K562 (cell line): ENCODE measurements around the gene SRGAP3. TPM values are rescaled to one million over a fixed set of nuclear protein-coding genes. Genes with fewer than 3 reads are reported as not detected.
A peak's percentile ranks its signal among the peaks of the same experiment; 100 is the strongest.

ENCODE experiments used
- ATF7 ChIP-seq: fragments of 450-650 bp; IDR thresholded peaks from 2 replicates; pipeline ENCODE4 v1.7.1; 2014; ENCODE audit warnings: mild to moderate bottlenecking, moderate library complexity
- CBX1 ChIP-seq: sonication (generic); IDR thresholded peaks from 2 replicates; pipeline ENCODE4 v1.6.1; 2016; ENCODE audit warnings: antibody characterized with exemption, low read depth, mild to moderate bottlenecking
- ELF1 ChIP-seq: fragments of 200-800 bp; sonication (Bioruptor generic); IDR thresholded peaks from 2 replicates; pipeline ENCODE4 v1.6.1; 2016; ENCODE audit warnings: missing genetic modification characterization, missing compliant biosample characterization
- ELF2 ChIP-seq: fragments of 250-450 bp; sonication (Bioruptor Pico); IDR thresholded peaks from 2 replicates; pipeline ENCODE4 v1.5.0; 2021; ENCODE audit warnings: mild to moderate bottlenecking
- EWSR1 ChIP-seq: fragments of 450-650 bp; IDR thresholded peaks from 2 replicates; pipeline ENCODE4 v1.6.1; 2018; ENCODE audit warnings: borderline replicate concordance, mild to moderate bottlenecking, low read depth, moderate library complexity; ENCODE audit not compliant: partially characterized antibody
- FUS ChIP-seq: fragments of 200-400 bp; formaldehyde crosslinking; optimal IDR thresholded peaks from 2 replicates; pipeline ENCODE3; 2017; ENCODE audit warnings: low read depth, low read length
- HDAC6 ChIP-seq: IDR thresholded peaks from 2 replicates; pipeline ENCODE4 v1.6.1; 2012; ENCODE audit warnings: low read depth, mild to moderate bottlenecking, control low read depth, inconsistent platforms, low read length, moderate library complexity
- HMG20B ChIP-seq: fragments of 250-450 bp; sonication (Bioruptor Pico); IDR thresholded peaks from 2 replicates; pipeline ENCODE4 v1.5.0; 2021; ENCODE audit warnings: mild to moderate bottlenecking
- JUNB ChIP-seq: fragments of 450-650 bp; formaldehyde crosslinking; conservative IDR thresholded peaks from 2 replicates; pipeline ENCODE4 v1.4.0; 2020; ENCODE audit warnings: mild to moderate bottlenecking
- KLF13 ChIP-seq: fragments of 450-650 bp; IDR thresholded peaks from 2 replicates; pipeline ENCODE4 v1.6.1; 2016; ENCODE audit warnings: missing genetic modification characterization, low read depth, mild to moderate bottlenecking, missing compliant biosample characterization, moderate library complexity, borderline replicate concordance
- MAFG ChIP-seq: fragments of 450-650 bp; conservative IDR thresholded peaks from 2 replicates; pipeline ENCODE4 v1.6.1; 2016; ENCODE audit warnings: missing genetic modification characterization, missing compliant biosample characterization
- MEF2D ChIP-seq: conservative IDR thresholded peaks from 2 replicates; pipeline ENCODE4 v1.6.1; 2016; ENCODE audit warnings: low read depth, missing genetic modification characterization, missing compliant biosample characterization
- MTA1 ChIP-seq: fragments of 450-650 bp; IDR thresholded peaks from 2 replicates; pipeline ENCODE4 v1.6.1; 2017; ENCODE audit warnings: borderline replicate concordance
- NONO ChIP-seq, 2 experiments: fragments of 200-400 bp in 1 of 2; fragments of 450-650 bp in 1 of 2; formaldehyde crosslinking in 1 of 2; IDR thresholded peaks; 2 replicates each; pipeline ENCODE4 v1.6.1; 2017; ENCODE audit warnings: low read depth in 2 of 2, mild to moderate bottlenecking in 2 of 2, moderate library complexity in 2 of 2, low read length in 1 of 2
- RCOR1 ChIP-seq, 2 experiments: IDR thresholded peaks; 2 replicates each; pipeline ENCODE4 v1.6.1; 2012; ENCODE audit warnings: low read depth in 2 of 2, low read length in 2 of 2, borderline replicate concordance in 1 of 2, improper control_type of control experiment in 1 of 2
- TCF3 ChIP-seq: sonication (generic); formaldehyde crosslinking; IDR thresholded peaks from 2 replicates; pipeline ENCODE4 v1.4.0; 2020; ENCODE audit warnings: mild to moderate bottlenecking, missing genetic modification reagents
- TEAD4 ChIP-seq, 2 experiments: sonication (generic) in 1 of 2; formaldehyde crosslinking in 1 of 2; IDR thresholded peaks; 2 replicates each; pipeline versions ENCODE4 v1.6.1 to v1.8.0; 2012 to 2022; ENCODE audit warnings: borderline replicate concordance in 1 of 2, inconsistent platforms in 1 of 2, low read length in 1 of 2, mild to moderate bottlenecking in 1 of 2, missing genetic modification reagents in 1 of 2
- ZNF589 ChIP-seq: fragments of 200-800 bp; sonication (Bioruptor generic); IDR thresholded peaks from 2 replicates; pipeline ENCODE4 v1.6.1; 2016; ENCODE audit warnings: low read depth, missing genetic modification characterization, missing compliant biosample characterization
- polyA plus RNA-seq, 8 experiments: library from polyadenylated mRNA; depleted of rRNA in 4 of 8; stranded (reverse) in 5 of 8; unstranded in 3 of 8; fragments of >200 nt; fragmentation: Nextera tagmentation in 2 of 8; fragmentation: Illumina TruSeq in 1 of 8; extraction: Ambion mirVana in 2 of 8; extraction: Trizol in 1 of 8; gene quantifications; 2 replicates each; pipeline versions ENCODE4 v1.2.1 to v1.2.3, GENCODE V29; 2011 to 2014; ENCODE audit warnings: inconsistent platforms in 1 of 8, missing spikeins in 1 of 8
- total RNA-seq, 7 experiments: library from RNA; depleted of rRNA in 6 of 7; stranded (reverse); fragments of >200 nt in 6 of 7; fragmentation: Illumina TruSeq in 2 of 7; extraction: Trizol in 2 of 7; gene quantifications; 2 replicates each; pipeline versions ENCODE4 v1.2.1 to v1.2.3, GENCODE V29; 2011 to 2021; ENCODE audit warnings: low replicate concordance in 1 of 7
- TF ChIP-seq, protein P1 (sequence below): fragments of 250-450 bp; sonication (Bioruptor Pico); IDR thresholded peaks from 2 replicates; pipeline ENCODE4 v1.4.0; 2020; ENCODE audit warnings: mild to moderate bottlenecking, moderate library complexity
- TF ChIP-seq, protein P2 (sequence below): fragments of 450-650 bp; formaldehyde crosslinking; IDR thresholded peaks from 2 replicates; pipeline ENCODE4 v1.4.0; 2022; ENCODE audit warnings: mild to moderate bottlenecking, moderate library complexity
- TF ChIP-seq, protein P3 (sequence below), 2 experiments: fragments of 200-800 bp in 1 of 2; sonication (Bioruptor generic) in 1 of 2; sonication (generic) in 1 of 2; formaldehyde crosslinking in 1 of 2; IDR thresholded peaks in 1 of 2; conservative IDR thresholded peaks in 1 of 2; 2 replicates each; pipeline versions ENCODE4 v1.5.0 to v1.6.1; 2016 to 2020; ENCODE audit warnings: missing compliant biosample characterization in 1 of 2, missing genetic modification characterization in 1 of 2, missing genetic modification reagents in 1 of 2
- TF ChIP-seq, protein P4 (sequence below): sonication (generic); formaldehyde crosslinking; IDR thresholded peaks from 2 replicates; pipeline ENCODE4 v1.8.0; 2022; ENCODE audit warnings: missing genetic modification reagents, mild to moderate bottlenecking, borderline replicate concordance

Gene SRGAP3
- total and polyA plus RNA-seq, 9 of the 15 experiments (the other 6 are each of a cell fraction or from before 2014, with no cell fraction given) = 0.11 to 0.85 (median 0.35) TPM; not detected in 2

GRCh38 chr3:8963137-8963853 is 286.2 kb downstream of the SRGAP3 start, which contains the start of gene RAD18 (continued):
- TF ChIP-seq, protein P1, sequence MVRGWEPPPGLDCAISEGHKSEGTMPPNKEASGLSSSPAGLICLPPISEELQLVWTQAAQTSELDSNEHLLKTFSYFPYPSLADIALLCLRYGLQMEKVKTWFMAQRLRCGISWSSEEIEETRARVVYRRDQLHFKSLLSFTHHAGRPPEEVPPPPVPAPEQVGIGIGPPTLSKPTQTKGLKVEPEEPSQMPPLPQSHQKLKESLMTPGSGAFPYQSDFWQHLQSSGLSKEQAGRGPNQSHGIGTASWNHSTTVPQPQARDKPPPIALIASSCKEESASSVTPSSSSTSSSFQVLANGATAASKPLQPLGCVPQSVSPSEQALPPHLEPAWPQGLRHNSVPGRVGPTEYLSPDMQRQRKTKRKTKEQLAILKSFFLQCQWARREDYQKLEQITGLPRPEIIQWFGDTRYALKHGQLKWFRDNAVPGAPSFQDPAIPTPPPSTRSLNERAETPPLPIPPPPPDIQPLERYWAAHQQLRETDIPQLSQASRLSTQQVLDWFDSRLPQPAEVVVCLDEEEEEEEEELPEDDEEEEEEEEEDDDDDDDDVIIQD (CRISPR knock-in tag) = no peak
- TF ChIP-seq CBX1 (no peak), KLF13 (tag) (peak; percentile 80), FUS (no peak), MTA1 (peak; percentile 100), MAFG (no peak), ELF1 (tag) (peak; percentile 84), NONO (IDR thresholded peaks at IDR 0.05; ENCODE audit: low read depth in 2 of 2, low read length in 1 of 2) (0 out of 4 replicates have a peak, but pooled peaks of 1 of the 2 experiments have one; percentile 16), EWSR1 (no peak), TEAD4 (IDR thresholded peaks at IDR 0.05; ENCODE audit: low read length) (peak; percentile 69), TEAD4 (CRISPR knock-in tag; IDR thresholded peaks at IDR 0.05; ENCODE audit: borderline replicate concordance) (0 out of 2 replicates have a peak, but pooled peaks have one; percentile 62), JUNB (CRISPR knock-in tag) (no peak), HMG20B (no peak), MEF2D (tag) (no peak), TCF3 (CRISPR knock-in tag) (no peak), RCOR1 (IDR thresholded peaks at IDR 0.05; ENCODE audit: borderline replicate concordance in 1 of 2, low read depth in 2 of 2, low read length in 2 of 2) (peak in 1 of 2 experiments; percentile 66; a peak in 1 of 4 replicates), ZNF589 (no peak), ELF2 (CRISPR knock-in tag) (peak; percentile 89), ATF7 (peak; percentile 96), HDAC6 (no peak)
- TF ChIP-seq, protein P2, sequence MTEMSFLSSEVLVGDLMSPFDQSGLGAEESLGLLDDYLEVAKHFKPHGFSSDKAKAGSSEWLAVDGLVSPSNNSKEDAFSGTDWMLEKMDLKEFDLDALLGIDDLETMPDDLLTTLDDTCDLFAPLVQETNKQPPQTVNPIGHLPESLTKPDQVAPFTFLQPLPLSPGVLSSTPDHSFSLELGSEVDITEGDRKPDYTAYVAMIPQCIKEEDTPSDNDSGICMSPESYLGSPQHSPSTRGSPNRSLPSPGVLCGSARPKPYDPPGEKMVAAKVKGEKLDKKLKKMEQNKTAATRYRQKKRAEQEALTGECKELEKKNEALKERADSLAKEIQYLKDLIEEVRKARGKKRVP (CRISPR knock-in tag) = peak; percentile 27
- TF ChIP-seq, protein P3, sequence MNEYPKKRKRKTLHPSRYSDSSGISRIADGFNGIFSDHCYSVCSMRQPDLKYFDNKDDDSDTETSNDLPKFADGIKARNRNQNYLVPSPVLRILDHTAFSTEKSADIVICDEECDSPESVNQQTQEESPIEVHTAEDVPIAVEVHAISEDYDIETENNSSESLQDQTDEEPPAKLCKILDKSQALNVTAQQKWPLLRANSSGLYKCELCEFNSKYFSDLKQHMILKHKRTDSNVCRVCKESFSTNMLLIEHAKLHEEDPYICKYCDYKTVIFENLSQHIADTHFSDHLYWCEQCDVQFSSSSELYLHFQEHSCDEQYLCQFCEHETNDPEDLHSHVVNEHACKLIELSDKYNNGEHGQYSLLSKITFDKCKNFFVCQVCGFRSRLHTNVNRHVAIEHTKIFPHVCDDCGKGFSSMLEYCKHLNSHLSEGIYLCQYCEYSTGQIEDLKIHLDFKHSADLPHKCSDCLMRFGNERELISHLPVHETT (CRISPR knock-in tag; conservative IDR thresholded peaks at IDR 0.05 in 1 of 2, IDR thresholded peaks at IDR 0.05 in 1 of 2) = no peak
- TF ChIP-seq, protein P4, sequence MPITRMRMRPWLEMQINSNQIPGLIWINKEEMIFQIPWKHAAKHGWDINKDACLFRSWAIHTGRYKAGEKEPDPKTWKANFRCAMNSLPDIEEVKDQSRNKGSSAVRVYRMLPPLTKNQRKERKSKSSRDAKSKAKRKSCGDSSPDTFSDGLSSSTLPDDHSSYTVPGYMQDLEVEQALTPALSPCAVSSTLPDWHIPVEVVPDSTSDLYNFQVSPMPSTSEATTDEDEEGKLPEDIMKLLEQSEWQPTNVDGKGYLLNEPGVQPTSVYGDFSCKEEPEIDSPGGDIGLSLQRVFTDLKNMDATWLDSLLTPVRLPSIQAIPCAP (CRISPR knock-in tag) = no peak
